Measurements from ENCODE around the gene EDN1.
"Not testable (repeated sequence)": the region's sequence is repeated elsewhere in the genome, so short reads cannot be mapped to it uniquely, and the experiment has no call there.

The EDN1 gene

DNA sequence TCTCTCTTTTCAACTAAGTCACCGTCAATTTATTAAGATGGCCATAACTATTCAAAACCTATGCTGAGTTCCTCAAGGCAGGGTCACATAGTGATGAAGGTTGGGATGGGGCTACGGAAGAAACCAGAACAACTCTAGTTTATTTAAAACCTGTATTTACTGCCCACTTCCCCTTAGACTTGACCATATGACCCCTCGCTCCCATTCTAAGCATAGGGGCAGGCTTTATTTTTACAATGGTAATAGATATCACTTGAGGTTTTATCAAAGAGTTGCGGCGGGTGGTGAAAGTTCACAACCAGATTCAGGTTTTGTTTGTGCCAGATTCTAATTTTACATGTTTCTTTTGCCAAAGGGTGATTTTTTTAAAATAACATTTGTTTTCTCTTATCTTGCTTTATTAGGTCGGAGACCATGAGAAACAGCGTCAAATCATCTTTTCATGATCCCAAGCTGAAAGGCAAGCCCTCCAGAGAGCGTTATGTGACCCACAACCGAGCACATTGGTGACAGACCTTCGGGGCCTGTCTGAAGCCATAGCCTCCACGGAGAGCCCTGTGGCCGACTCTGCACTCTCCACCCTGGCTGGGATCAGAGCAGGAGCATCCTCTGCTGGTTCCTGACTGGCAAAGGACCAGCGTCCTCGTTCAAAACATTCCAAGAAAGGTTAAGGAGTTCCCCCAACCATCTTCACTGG lies 5.5 kb downstream of the EDN1 start:
- DNase-seq = no peak

DNA sequence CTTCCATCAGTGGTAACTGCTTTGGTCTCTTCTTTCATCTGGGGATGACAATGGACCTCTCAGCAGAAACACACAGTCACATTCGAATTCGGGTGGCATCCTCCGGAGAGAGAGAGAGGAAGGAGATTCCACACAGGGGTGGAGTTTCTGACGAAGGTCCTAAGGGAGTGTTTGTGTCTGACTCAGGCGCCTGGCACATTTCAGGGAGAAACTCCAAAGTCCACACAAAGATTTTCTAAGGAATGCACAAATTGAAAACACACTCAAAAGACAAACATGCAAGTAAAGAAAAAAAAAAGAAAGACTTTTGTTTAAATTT lies 6.1 kb downstream of the EDN1 start:
- DNase-seq = peak; percentile 66

DNA sequence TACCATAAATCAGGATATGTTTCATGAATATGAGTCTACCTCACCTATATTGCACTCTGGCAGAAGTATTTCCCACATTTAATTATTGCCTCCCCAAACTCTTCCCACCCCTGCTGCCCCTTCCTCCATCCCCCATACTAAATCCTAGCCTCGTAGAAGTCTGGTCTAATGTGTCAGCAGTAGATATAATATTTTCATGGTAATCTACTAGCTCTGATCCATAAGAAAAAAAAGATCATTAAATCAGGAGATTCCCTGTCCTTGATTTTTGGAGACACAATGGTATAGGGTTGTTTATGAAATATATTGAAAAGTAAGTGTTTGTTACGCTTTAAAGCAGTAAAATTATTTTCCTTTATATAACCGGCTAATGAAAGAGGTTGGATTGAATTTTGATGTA lies 6.4 kb downstream of the EDN1 start:
- DNase-seq = no peak

DNA sequence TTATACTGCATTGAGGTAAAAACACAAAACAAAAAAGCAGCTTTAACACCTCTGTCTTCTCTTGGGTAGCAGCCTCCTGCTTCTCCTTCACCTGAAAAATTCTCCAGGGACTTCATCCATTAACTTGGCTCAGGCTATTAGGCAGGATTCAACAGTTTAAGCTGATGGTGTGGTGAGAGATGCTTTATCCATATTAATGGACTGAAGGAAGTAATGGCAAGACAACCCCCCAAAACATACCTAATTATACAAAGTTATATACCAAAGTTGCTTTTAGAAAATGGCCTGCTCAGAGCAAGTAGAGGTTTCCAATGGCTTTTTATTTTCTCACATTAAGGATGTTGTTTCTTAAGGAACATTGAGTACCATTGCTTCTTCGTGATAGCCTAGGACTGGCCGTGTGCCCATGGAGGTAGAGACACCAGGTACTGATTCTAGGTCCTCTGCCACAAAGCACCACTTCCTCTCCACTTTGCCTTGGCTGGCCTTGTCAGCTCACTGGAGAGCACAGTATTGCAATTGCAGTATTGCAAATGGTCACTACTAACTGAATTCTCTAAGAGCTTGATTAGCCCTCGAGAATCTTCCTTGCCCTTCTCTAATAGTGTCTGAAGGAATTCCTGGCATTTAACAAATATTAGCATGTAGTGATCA lies 7.3 kb downstream of the EDN1 start:
- DNase-seq = no peak

DNA sequence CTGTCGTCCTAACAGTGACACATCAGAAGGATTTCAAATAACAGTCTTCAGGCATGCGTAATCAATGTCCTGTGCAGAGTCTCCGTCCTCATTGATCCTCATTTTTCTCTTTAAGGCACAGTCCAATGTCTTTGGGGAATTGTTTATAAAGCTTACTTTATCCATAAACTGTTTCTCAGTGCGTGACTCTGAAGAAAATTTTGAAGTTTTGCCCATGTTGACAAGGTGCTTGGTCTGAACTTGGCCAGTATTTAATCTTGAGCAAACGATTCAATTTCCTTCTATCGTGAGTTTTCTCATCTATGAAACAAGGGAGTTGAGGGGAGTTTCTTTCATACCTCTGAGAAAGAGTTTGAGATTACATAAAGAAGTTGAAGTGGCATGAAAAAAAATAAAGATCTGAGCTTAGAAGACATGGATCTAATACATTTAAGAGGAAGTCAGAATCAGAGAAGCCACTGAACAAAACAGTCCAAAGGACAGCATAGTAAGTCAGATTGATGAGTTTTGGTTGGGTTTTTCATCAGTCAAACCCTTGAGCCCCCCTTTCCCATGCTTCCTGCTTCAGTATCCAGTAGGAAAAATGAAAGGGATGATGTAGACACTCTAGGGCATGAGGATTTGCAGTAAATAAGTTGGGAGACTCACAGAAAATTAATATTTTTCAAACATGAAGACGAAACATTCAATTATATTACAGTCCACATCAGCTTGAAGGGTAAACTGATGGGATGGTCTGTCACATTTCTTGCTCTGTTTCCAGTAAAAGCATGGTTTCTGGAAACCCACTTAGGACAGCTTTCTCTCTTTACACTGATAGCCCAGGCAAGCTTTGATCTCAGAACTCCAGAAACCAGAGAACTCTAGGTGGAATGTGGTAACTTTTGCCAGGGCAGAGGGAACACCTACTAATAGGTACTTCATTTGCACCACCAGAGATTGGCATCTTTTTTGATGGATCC lies 8.1 kb downstream of the EDN1 start:
- no peak for DNase-seq

DNA sequence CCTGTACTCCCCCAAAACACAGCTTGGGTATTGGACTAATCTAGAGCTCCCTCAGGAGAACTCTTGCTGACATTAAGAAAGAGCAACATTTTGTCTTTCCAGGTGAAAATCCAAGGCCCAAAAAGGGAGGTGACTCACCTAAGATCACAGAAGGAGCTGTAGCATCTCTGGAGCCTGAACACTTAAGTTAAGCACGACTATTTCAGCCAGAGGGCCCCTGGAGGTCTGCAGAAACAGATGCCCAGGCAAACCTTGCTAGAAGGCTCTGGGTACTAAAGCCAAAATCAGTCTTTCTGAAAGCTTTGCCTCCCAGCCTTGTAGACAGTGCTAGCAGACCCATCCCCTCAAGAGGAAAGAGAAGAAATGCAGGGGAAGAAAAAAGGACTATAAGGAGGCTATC lies 8.8 kb downstream of the EDN1 start:
- DNase-seq = no peak

DNA sequence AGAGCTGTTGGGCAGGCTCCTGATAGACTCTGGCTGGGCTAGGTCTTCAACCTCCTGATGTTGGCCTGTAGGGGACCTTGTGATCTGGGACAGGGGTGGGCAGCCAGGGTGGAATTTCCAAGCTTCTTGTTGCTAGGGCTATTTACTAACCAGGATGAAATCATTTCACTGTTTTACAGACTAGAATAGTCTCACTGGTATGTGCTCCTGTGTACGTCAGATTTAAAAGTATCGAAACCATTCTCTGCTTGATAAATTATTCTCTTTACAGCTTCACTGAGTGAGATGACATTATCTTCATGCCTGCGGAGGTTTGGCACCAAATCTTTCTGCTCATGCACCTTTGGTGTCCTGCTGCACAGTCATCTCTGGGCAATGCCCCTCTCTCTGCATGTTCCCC lies 10.9 kb downstream of the EDN1 start:
- DNase-seq = no peak

DNA sequence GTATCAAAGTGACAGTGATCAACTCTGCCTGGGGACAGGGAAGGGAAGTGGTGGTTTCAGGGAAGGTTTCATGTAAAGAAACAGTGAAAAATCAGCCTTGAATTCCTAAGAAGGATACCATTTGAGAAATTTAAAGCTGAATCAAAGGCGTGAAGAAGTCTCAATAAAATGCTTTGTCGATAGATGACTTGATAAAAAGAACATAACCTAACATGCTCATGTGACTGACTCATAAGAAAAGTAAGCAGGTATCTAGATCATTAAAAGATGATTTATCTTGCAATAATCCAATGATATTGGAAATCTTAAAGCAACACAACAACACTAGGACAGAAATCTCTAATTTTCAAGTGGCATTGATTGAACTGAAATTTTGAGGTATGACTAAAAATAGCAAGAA lies 14.3 kb downstream of the EDN1 start:
- no peak for DNase-seq

DNA sequence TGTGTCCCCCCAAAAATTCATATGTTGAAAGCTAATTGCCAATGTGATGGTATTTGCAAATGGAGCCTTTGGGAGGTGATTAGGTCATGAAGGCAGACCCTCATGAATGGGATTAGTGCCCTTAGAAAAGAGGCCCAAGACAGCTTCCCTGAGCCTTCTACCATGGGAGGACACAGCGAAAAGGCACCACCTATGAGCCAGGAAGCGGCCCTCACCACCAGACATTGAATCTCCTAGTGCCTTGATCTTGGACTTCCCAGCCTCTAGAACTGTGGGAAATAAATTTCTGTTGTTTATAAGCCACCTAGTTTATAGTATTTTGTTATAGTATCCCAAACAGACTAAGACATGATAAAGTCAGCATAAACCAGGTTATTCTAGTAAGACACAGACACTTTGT lies 18.9 kb downstream of the EDN1 start:
- no peak for DNase-seq

DNA sequence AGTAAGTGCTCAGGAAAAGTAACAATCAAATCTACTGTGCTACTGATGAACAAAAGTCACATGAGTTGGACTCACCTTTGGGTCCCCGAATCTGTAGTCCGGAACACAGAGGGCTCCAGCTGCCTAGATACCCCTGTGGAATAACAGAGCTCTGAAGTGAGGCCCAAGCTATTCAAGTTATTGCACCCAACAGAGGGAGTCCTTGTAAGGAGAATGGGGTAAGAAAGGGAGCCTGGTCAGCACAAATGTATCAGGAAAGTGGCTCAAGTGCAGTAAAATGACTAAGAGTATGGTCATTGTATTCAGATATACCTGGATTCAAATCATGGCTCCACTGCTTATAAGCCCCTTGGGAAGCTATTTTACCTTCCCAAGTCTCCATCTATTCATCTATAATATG lies 20.9 kb downstream of the EDN1 start:
- peak; percentile 37 for DNase-seq

DNA sequence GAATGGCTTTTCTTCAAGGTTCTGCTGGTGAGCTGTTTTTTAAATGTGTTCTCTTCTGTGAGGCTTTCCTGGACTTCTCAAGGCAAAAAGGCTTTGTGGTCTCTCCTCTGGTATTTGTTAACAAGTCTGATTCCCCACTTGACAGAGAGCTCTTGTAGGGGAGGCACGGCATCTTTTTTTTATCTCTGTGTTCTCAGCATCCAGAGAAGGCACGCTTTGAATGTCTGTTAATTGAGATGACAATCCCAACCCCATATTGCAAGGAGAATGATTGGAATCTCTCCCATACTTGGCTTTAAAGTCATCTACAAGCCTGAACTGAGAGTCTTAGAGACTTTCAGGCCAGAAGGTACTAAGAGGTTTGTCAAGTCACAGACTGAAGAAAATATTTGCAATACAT lies 22.6 kb downstream of the EDN1 start:
- DNase-seq = no peak

DNA sequence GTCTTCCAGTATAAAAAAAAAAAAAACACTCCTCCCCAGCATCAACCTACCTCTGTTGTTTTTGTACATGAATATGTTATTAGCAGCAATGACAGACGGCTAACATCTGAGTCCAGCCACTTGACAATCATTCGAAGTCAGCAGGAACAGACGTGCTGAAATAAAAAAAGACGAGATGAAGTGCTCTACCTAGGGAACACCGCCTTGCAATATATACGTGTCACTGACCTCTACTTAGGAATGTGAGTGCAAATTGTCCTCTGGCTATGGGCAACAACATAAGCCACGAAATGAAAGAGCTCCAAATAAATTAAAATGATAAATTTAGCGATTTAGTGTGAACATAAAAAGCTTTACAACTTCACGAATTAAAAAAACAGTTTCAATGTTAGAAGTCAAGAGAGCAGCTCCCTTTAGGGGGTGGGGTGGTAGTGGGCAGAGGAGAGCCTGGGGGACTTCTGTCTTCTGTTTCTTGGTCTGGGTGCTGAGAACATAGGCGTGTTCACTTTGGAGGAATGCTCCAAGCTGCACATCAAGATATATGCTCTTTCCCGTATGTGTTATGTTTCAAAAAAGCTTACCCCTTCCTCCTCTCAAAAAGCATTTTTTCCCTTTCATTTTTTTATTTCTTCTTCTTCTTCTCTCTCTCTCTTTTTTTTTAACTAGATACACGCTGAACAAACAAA lies 23.3 kb downstream of the EDN1 start:
- no peak for DNase-seq

DNA sequence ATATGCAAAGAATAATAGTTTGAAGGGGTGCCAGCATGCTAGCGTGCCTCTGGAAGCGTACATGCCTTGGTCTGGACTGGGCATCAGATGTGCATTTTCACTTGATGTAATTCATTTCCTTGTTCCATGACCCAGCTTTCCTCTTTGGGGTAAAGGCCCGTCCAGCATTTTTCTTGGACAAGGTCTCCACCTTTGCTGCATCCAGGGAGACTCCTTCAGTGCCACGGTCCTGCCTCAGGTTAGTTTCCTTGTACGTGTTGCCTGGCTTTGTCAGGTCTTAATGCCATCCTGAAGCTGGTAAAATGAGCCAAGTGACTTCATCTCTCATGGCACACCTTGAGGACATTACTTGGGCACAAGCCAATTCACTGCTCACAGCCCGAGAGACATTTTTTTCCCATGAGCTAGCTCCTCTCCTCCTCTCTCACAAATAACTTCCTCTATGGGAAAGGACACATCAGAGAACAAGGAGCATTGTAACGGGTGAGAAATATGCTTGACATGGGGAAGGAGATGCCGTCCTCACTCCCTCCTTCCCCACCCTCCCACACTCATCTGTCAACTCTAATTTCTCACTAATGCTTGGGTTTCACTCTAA lies 23.9 kb downstream of the EDN1 start:
- peak; percentile 85 for DNase-seq

DNA sequence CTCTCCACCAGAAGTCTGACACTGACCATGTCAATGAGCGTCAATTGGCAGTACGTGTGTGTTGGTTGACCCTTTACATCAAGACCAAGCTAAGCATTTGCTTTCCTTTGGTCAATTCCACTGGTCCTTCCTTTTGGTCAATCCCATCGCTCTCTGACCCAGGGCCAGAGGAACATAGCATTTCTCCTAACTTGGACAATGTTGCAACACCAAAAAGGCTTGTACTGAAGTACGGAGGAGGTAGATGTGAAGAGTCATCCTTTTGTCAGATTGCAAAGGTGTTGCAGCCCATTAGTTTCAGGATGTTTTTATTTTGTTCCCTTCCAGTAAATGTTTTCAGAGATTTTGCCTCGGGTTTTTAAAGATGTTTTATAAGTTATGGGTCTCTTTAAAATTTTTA lies 24.6 kb downstream of the EDN1 start:
- DNase-seq = no peak

DNA sequence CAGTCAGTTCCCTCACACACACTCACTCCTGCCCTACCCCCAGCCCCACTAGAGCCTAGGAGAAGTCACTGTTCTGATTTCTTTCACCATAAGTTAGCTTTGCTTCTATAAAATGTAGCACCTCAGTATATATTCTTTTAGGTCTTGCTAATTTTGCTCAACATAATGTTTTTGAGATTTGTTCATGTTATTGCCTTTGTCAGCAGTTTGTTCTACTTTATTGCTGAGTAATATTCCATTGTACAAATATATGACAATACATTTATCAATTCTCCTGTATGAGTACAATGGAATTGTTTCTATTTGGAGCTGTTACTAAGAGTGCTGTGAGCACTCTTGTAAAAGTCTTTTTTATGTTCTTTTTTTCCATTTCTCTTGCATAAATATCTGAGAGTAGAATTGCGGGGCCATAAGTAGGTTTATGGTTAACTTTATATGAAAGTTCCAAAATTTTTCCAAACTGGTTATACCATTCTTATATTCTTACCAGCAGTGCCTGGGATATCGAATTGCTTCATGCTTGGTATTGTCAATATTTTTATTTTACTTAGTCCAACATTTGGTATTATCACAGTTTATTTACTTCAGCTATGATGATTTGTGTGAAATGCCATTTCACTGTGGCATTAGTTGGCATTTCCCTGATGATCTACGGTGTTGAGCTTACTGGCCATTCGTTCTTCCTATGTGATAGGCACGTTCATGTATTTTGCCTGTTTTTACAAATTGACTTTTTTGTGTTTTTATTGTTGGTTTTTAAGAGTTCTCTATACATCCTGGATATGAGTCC lies 25.3 kb downstream of the EDN1 start:
- DNase-seq = no peak

DNA sequence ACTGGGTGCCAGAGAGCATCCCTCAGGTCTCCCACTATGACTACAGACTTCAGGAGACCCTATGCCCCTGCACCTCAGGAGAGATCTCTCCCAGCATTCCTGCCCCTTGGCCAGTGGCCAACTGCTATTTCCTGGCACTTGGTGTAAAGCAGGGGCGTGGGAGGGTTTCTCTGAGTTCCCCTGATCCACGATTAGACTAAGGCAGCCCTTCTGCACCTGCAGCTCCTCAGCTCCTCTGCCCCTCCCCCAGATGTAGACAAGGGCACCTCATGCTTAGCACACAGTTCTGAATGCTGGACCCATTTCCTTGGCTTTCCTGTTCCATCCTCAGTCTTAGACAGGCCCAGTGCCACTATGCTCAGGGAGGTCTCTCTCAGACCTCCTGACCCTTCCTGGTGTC lies 28.6 kb downstream of the EDN1 start:
- DNase-seq = no peak

DNA sequence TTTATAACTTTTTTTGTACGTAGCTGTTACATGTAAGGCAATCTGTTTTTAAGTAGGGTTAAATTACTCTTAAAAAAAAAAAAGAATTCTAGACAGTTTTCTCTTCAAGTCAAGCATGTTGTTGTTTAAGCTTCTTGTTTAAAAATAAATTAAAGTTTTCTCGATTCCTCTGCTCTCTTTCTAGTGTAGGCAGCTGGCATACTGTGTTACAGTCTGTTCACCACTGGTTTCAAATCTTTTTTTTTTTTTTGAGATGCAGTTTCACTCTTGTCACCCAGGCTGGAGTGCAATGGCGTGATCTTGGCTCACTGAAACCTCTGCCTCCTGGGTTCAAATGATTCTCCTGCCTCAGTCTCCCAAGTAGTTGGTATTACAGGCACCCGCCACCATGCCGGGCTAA lies 29.9 kb downstream of the EDN1 start:
- not testable (repeated sequence) for DNase-seq

DNA sequence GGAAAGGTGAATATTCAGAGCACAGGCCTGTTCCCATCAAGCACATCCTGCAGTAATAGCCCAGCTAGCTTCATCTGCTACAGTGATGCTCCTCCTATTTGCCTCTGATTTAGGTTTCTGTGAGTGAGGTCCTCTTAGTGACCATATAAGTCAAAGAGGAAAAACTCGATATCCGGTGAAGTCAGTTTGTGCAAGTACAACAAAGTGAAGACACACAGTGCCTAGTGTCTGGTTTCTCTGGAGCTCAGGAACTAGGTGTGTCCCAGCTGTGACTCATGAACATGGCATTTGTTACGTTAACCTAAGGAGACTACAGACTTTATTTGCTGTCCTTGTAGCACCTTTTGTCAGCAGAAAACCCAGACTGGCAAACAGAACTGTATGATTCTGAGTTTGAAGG lies 33.9 kb downstream of the EDN1 start:
- peak; percentile 92 for DNase-seq

DNA sequence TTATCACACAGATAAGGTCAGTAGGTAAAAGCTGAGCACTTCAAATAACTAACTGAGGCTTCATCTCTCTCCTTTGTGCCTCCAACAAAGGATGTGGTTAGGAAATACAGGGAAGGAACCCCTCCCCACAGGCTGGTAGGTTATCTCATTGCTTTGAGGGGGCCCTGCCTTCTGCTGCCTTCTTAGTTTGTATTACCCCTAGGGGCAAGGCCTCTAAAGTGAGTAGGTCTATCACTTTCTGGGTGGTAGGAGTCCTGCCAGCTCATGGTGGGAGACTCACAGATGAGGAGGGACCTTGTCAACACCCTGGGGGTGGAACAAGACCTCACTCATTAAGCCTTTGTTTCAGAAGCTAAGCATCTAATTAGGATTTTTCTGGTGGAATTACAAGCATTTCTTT lies 34.6 kb downstream of the EDN1 start:
- DNase-seq = no peak

DNA sequence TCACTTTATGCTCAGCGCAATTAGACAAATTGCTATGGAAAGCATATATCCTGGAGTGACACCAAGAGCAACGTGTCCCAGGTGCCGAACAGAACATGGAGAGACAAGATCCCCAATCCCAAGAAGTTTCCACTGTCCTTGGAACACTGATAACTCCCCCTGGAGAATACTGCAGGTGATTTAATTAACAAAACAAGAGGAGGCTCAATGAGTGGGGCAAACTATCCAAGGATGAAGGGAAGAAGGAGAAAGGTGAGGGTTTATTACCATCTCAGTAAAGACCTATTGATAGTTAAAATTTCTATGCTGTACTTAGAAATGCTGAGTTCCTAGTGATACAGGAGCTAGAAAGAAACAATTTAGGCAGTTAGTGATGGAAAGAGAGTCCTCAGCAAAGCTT lies 35.7 kb downstream of the EDN1 start:
- DNase-seq = no peak

DNA sequence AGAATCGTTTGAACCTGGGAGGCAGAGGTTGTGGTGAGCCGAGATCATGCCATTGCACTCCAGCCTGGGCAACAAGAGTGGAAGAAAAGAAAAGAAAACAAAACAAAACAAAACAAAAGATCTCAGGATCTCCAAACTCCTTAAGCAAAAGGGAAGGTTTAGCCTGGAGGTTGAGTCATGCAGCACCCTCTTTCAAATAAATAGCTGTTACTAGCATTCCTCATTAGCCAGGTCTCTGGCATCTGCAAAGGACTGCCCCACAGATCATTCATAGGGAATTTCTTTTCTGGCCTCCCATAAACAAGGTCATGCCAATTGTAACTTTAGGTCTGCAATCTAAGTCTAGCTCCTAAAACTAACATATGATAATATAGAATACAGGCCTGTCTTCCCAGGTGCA lies 37.2 kb downstream of the EDN1 start:
- peak; percentile 54 for DNase-seq

DNA sequence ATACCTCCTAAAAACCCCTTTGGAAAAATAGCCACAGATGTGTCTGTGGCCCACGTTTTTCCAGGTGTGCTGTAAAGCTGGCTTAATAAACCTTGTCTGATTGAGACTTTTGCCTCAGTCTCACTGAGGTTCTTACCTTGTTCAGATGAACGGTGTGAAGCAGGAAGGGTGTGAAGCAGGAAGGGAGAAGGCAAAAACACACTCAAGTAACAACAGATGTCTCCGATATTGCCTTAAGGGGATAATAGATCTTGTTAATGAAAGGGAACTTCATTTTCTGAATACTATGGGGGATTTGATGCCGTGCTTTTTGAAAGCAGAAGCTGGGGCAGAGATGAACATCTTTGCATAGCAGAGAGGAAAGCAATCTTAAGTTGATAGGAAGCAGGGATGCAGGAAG lies 37.8 kb downstream of the EDN1 start:
- no peak for DNase-seq
